ENCODE results near the gene SHBG. TPM values are rescaled to one million over a fixed set of nuclear protein-coding genes. Genes with fewer than 3 reads are reported as not detected.

Gene SHBG
- total and polyA plus RNA-seq, 2 of the 8 experiments (the other 6 are each of a cell fraction or from before 2014, with no cell fraction given): 1.1 to 1.2 TPM

DNA sequence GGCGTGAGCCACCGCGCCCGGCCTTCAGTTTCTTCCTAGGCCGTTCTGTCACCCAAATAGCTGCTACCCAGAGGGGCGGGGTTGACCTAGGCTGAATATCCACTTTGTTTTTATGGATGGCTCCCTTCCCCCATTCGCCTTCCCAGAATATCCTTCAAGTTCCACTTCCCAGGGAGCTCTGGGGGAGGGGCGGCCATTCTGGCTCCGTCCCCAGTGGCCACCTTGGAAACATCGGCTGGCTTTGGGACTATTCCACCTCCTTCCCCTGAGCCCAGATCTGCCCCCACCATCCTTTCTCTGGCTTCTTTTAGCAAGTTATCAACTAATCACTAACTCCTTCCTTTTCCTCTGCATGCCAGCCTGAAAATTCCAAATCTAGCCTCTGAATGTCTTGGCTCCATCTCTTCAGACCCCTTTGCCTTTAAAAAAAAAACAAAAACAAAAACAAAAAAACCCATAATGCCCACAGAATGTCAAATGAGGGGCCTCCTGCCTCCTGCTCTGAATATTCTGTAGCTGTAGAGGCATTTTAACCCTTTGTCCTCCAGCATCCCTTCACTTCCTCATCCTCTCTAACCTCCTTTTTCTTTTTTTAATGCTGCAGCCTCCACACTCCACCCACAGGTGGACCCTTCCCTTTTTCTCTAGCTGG is 27.1 kb downstream of the SHBG start (continued):
- TF ChIP-seq HDAC2 (IDR thresholded peaks at IDR 0.05; ENCODE audit: borderline replicate concordance in 1 of 2, low read depth in 2 of 2, low read length in 2 of 2) (peak in 1 of 2 experiments; percentile 67; a peak in 1 of 4 replicates), RBBP5 (IDR thresholded peaks at IDR 0.05; ENCODE audit: borderline replicate concordance, low read depth, low read length) (peak; percentile 97), RXRA (IDR thresholded peaks at IDR 0.05; ENCODE audit: insufficient read depth, low read depth, low read length) (no peak), RNF2 (IDR thresholded peaks at IDR 0.05; ENCODE audit: borderline replicate concordance, low read depth, low read length, missing control alignments, poor library complexity, severe bottlenecking) (no peak), BACH1 (IDR thresholded peaks at IDR 0.05; ENCODE audit: low read length) (no peak), EP300 (IDR thresholded peaks at IDR 0.05; ENCODE audit: borderline replicate concordance in 1 of 2, low read depth in 2 of 2, low read length in 2 of 2) (0 out of 3 replicates have a peak, but pooled peaks of 1 of the 2 experiments have one; percentile 67), SP1 (IDR thresholded peaks at IDR 0.05; ENCODE audit: low read depth, low read length) (peak; percentile 92), RFX5 (IDR thresholded peaks at IDR 0.05; ENCODE audit: borderline replicate concordance, low read depth, low read length) (no peak), HDAC6 (IDR thresholded peaks at IDR 0.05; ENCODE audit: low read depth, low read length) (no peak), SIX5 (IDR thresholded peaks at IDR 0.05; ENCODE audit: low read depth, low read length) (no peak), JUN (IDR thresholded peaks at IDR 0.05; ENCODE audit: low read depth, low read length) (no peak), GABPA (IDR thresholded peaks at IDR 0.05; ENCODE audit: borderline replicate concordance, insufficient read depth, low read length) (no peak), CBX5 (IDR thresholded peaks at IDR 0.05; ENCODE audit: low read depth, low read length) (no peak), EZH2 (IDR thresholded peaks at IDR 0.05; ENCODE audit: low read depth, low read length, severe bottlenecking) (no peak), SIN3A (conservative IDR thresholded peaks at IDR 0.05 in 1 of 2, IDR thresholded peaks at IDR 0.05 in 1 of 2; ENCODE audit: low read depth in 1 of 2, low read length in 2 of 2) (peak; percentile 77 to 84; a peak in 3 of 4 replicates), ZNF274 (IDR thresholded peaks at IDR 0.05; ENCODE audit: borderline replicate concordance, extremely low read depth, low read length) (no peak), TCF12 (IDR thresholded peaks at IDR 0.05; ENCODE audit: low read depth, low read length) (0 out of 2 replicates have a peak, but pooled peaks have one; percentile 50)
- TF ChIP-seq, protein P1, sequence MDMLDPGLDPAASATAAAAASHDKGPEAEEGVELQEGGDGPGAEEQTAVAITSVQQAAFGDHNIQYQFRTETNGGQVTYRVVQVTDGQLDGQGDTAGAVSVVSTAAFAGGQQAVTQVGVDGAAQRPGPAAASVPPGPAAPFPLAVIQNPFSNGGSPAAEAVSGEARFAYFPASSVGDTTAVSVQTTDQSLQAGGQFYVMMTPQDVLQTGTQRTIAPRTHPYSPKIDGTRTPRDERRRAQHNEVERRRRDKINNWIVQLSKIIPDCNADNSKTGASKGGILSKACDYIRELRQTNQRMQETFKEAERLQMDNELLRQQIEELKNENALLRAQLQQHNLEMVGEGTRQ (IDR thresholded peaks at IDR 0.05; ENCODE audit: low read length): no peak
- TF ChIP-seq, protein P2, sequence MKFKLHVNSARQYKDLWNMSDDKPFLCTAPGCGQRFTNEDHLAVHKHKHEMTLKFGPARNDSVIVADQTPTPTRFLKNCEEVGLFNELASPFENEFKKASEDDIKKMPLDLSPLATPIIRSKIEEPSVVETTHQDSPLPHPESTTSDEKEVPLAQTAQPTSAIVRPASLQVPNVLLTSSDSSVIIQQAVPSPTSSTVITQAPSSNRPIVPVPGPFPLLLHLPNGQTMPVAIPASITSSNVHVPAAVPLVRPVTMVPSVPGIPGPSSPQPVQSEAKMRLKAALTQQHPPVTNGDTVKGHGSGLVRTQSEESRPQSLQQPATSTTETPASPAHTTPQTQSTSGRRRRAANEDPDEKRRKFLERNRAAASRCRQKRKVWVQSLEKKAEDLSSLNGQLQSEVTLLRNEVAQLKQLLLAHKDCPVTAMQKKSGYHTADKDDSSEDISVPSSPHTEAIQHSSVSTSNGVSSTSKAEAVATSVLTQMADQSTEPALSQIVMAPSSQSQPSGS (IDR thresholded peaks at IDR 0.05; ENCODE audit: low read length): peak; percentile 66; the same call in 1 of the 2 replicates
